DOHH2 (cell line): ENCODE data around the gene RAB5A.

Experiments used
- EZH2phosphoT487 ChIP-seq: fragments of 200-600 bp; sonication (generic); IDR thresholded peaks from 2 replicates; pipeline ENCODE4 v1.6.1; 2017; ENCODE audit warnings: borderline replicate concordance, mild to moderate bottlenecking, antibody characterized with exemption, low read length, moderate library complexity, mixed read lengths
- TF ChIP-seq, protein P1 (sequence below): fragments of 200-600 bp; sonication (generic); IDR thresholded peaks from one replicate; pipeline ENCODE4 v1.5.1; 2014; ENCODE audit warnings: antibody characterized with exemption, mild to moderate bottlenecking, low read depth, low read length; ENCODE audit not compliant: poor library complexity, severe bottlenecking

DNA sequence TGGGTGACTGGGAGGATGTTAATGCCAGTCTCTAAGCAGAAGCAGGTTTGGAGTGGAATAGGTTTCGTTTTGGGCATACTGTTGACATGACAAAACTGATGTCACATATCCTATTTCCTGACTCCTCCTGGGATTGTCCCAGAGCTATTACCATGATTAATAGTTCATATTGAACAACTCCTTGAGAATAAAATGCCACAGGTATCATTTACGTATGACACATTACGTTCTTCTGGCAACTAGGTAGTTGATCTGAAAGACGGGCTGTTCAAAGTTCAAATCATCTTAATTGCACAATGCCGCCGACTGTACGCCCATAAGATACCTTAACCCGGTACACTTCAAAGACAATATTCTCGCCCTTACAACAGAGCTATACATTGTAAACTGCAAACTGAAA, 1.4 kb upstream of the RAB5A start:
- TF ChIP-seq, protein P1, sequence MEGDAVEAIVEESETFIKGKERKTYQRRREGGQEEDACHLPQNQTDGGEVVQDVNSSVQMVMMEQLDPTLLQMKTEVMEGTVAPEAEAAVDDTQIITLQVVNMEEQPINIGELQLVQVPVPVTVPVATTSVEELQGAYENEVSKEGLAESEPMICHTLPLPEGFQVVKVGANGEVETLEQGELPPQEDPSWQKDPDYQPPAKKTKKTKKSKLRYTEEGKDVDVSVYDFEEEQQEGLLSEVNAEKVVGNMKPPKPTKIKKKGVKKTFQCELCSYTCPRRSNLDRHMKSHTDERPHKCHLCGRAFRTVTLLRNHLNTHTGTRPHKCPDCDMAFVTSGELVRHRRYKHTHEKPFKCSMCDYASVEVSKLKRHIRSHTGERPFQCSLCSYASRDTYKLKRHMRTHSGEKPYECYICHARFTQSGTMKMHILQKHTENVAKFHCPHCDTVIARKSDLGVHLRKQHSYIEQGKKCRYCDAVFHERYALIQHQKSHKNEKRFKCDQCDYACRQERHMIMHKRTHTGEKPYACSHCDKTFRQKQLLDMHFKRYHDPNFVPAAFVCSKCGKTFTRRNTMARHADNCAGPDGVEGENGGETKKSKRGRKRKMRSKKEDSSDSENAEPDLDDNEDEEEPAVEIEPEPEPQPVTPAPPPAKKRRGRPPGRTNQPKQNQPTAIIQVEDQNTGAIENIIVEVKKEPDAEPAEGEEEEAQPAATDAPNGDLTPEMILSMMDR = no peak
- TF ChIP-seq EZH2phosphoT487 = no peak
